ENCODE data around the gene GJB2.
A peak's percentile ranks its signal among the peaks of the same experiment; 100 is the strongest.

GJB2 gene

DNA sequence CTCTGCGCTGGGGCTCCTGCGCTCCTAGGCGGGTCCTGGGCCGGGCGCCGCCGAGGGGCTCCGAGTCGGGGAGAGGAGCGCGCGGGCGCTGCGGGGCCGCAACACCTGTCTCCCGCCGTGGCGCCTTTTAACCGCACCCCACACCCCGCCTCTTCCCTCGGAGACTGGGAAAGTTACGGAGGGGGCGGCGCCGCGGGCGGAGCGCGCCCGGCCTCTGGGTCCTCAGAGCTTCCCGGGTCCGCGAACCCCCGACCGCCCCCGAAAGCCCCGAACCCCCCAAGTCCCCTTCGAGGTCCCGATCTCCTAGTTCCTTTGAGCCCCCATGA, at the start of gene GJB2:
Gene GJB2 (minus strand): TSS at position 103 of the 326 bp plus-strand sequence. CDS start 3,357 bp downstream, outside the sequence.
- DNase-seq (ENCODE audit: low read depth in 2 of 2) = no peak

DNA sequence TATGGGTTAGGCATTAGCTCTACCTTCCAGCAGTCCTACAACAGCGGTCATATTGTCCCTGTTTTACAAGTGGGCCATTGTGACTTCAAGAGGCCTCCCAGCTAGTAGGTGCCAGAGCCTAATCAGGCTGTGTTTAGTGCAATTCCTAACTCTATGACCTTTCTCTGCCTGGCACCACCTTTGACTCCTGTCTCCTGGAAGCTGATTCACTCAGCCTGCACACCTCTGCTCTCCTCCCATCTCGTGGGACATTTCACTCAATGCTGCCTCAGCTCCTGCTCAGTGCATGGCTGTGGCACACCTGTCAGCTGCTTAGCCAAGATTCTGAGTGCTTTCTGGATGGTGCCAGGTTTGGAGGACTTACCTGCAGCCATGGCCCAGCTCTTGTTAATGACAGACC, 48.9 kb upstream of the GJB2 start:
- no peak for DNase-seq (ENCODE audit: low read depth in 2 of 2)

DNA sequence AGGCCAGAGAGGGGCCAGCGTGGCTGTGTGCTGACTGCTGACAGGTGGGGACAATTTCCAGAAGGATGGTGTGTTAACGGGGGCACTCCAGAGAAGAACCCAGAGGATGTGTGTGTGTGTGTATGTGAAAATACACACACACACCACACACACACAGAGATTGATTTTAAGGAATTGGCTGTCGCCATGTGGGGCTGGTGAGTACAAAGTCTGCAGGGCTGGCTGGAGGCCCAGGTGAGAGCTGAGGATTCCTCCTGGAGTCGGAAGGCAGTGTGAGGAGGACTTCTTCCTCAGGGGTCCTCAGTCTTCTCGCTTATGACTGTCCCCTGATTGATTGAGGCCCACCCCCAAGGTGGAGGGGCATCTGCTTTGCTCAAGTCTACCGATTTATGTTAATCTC, 47.0 kb upstream of the GJB2 start:
- DNase-seq (ENCODE audit: low read depth in 2 of 2) = no peak

DNA sequence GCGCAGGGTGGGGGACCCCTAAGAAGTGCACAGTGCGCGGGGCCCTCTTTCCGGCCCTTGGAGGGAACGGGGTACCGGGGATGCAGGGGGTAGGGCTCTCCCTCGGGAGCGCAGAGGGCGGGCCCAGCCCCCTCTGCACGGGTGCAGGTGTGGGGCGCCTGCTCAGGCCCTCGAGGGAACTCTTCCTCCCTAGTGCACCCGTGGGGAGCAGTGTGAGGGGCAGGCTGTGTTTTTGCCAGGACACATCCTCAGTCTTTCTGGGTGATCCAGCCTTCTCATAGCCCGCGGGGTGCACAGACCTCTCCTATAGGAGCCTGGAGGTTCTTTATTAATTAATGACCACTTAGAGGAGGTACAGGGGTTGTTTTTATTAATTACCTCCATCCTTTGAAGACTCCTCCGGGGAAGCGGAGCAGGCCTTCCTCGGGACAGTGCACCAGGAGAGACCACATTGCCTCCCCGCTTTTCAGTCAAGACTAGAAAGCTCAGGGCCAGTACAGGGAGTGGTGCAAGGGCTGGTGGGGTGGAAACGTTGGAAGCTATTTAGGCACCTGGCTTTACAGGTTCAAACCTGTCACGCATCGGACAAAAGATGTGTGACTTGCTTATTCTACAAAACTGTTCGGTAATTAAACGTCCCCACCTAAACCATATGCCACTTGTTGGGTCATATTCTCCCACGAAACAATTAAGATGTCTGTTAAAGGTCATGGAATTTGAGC, 40.0 kb upstream of the GJB2 start:
- DNase-seq (ENCODE audit: low read depth in 2 of 2) = no peak

DNA sequence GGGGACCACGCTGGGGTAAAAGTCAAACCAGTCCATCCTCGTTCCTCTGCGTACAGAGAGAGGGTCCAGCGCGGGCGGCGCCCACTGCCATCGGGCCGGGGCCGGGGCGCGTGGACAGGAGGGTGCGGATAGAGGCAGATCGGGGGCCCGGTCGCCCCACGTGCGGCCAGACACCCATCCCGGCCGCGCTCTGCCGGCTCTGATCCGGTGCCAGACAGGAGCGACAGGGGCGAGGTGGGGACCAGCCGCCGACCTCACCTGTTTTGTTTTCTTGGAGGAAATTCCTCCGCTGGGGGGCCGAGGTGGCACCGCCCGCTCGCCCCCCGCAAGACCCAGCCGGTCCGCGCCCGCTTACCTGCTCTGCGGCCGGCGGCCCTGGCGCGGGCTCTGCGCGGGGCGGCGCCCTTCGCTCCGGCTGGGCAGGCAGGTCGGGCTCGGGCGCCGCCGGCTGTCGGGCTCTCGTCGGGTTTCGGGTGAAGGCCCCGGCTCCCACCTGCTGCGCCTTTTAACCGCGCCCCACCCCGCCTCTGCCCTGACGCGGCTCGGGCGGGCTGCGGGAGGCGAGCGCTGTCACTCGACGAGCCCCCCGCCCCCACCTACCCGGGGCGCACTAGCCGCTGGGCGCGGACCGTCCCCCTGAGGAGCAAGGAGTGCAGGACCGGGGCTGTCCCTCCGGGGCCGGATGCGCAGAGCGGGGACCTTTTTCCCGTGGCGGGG, 39.3 kb upstream of the GJB2 start, which contains the start of gene GJB6:
Gene GJB6 (minus strand): TSS at position 481 of the 717 bp plus-strand sequence. CDS start 8,839 bp downstream, outside the sequence.
- peak in 1 of 2 donors; percentile 22 for DNase-seq (ENCODE audit: low read depth in 2 of 2)

DNA sequence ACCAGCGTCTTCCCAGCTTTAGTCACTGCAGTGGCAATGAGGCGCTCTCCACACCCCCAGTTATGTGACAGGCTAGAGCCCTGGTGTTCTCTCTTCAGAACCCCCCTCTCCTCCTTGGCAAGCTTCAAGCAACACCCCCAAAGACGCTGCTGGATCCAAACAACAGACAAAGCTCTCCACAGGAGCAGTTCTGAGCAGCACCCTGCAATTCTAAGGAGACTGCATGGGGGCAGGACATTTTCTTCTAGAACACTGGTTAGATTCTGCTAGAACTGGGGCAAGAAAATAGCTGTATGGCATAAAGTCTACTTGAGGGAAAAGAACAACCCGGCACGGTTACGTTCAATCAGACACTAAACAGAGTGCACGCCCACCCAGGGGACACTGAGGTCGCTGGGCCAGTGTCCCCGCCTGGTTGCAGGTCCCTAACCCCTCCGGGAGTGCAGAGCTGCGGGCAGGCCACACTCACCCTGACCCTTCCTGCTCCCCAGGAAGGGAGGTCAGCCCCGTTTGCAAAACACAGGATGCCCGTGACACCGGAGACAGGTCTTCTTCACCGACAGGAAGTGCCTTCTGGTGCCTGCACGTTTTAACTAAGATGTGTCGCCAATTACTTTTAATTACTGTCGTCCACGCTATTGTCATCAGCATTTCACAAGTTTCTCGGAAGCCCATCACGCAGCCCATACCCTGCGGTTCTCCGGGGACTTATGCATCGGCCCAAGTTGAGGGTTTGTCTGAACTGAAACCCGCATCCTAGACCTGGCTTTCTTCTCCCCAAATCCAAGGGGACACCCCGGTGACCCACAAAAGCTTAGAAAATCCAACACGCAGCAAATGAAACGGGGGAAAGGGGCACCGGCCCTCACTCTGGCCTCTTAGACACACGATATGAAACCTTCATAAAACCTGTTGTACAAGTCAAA, 38.4 kb upstream of the GJB2 start:
- peak in 1 of 2 donors; percentile 4 for DNase-seq (ENCODE audit: low read depth in 2 of 2)

DNA sequence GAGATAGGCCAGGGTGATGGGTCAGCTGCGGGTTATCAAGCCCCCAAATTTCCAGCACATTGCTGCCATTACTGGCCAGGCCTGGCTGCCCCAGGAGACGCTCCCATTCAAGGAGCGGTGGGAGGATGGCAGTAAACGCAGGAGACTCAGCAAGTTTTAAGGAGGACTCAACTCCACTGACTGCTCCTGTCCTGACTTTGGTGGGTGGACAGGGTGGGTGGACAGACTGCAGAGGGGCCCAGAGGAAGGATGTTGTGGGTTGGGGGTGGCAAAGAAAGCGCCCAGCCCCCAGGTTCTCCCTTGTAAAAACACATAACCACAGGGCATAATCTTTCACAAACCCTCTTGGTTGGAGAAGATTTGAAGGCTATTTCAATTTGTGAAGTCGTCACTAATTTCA, 35.0 kb upstream of the GJB2 start:
- DNase-seq (ENCODE audit: low read depth in 2 of 2) = no peak

DNA sequence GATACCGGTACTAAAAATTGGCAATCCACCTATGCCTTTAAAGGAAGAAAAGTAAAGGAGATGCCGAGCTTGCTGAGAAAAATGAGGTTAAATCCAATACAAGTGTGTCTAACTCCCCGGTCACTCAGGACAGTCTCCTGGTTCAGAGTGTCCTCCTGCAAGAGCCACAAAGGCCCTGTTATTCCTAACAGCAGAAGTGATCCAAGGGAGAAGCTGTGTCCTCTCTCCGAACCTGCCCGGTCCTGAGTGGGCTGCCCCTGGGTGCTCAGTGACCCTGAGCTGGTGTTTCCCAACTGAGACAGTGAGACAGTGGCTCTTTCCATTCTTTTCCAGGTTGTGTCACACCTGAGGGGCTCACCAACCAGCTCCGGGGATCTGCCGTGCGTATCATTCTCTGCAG, 34.5 kb upstream of the GJB2 start:
- DNase-seq (ENCODE audit: low read depth in 2 of 2) = no peak

DNA sequence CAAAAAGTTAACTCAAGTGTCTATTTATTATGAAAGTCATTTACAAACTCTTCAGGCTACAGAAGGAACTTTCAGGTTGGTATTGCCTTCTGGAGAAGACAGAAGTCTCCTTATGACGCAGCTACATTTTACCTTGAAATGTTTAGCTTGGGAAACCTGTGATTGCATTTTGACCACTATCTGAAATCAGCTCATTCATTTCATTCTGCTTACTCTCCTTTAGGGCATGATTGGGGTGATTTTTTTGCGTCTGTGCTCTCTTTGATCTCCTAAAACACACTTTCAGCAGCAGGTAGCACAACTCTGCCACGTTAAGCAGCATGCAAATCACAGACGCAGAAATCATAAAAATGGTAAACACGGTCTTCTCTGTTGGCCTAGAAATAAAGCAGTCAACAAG, 29.8 kb upstream of the GJB2 start:
- DNase-seq (ENCODE audit: low read depth in 2 of 2) = no peak

DNA sequence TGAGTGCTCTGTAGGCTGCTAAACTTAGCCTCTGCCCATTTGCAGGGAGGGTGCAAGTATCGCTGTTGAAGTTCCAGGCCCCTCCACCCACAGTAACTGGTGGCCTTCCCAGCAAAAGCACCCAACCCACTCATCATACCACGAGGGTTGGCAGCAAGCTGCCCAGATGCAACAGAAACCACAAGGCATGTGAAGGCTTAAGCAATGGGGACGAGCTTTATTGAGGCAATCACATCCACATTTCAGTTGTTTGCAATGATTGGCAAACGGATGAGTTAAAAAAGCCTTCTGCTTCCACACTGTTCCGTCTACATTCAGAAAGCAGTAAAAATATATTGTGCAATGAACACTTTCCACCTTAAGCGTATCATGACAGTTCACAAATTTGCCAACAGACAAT, 29.0 kb upstream of the GJB2 start:
- no peak for DNase-seq (ENCODE audit: low read depth in 2 of 2)

DNA sequence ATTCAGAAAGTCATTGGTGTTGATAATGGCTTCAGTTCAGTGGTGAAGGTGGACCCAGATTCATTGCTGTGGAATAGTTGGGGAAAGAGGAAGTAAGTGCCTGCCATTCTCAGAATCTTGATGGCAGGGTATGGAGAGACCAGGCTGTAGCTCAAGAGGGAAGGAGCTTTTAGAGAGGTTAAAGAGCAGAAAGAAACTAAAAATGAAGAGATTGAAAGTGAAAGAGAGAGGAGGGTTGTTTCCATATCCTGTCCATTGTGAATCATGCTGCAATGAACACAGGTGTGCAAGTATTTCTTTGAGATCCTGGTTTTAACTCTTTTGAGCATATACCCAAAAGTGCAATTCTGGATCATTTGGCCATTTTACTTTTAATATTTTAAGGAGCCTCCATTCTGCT, 26.8 kb upstream of the GJB2 start:
- DNase-seq (ENCODE audit: low read depth in 2 of 2) = no peak

DNA sequence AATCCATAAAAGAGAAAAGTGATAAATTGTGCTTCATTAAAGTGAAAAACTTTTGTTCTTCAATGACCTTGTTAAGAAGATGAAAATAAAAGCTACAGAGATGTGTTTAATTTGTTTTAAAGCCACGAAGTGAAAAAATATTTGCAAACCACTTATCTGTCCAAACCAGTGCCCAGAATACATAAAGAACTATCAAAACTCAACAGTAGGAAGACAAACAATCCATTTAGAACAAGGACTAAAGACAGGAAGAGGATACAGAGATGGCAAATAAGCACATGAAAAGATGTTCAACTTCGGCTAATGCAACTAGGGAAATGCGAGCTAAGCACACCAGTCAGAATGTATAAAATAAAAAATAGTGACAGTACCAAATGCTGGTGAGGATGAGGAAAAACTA, 24.4 kb upstream of the GJB2 start:
- DNase-seq (ENCODE audit: low read depth in 2 of 2) = no peak

DNA sequence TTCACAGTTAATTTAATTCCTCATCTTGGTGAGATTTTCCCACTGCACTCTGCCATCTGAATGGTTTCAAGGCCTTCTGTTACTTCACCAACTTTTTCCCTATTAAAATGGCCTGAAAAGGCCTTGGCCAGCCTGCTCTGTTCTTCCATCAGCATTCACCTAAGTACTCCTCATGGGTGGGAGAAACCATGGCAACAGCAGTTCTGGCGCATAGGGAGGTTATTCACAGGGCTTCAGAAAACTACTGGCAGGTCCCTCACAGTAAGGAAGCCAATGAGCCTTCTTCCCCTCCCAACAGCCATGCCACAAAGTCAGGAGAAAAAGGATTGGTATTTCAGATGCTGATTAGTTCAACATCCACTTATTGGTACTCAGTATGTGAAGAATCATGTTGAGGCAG, 17.2 kb upstream of the GJB2 start:
- DNase-seq (ENCODE audit: low read depth in 2 of 2) = no peak

DNA sequence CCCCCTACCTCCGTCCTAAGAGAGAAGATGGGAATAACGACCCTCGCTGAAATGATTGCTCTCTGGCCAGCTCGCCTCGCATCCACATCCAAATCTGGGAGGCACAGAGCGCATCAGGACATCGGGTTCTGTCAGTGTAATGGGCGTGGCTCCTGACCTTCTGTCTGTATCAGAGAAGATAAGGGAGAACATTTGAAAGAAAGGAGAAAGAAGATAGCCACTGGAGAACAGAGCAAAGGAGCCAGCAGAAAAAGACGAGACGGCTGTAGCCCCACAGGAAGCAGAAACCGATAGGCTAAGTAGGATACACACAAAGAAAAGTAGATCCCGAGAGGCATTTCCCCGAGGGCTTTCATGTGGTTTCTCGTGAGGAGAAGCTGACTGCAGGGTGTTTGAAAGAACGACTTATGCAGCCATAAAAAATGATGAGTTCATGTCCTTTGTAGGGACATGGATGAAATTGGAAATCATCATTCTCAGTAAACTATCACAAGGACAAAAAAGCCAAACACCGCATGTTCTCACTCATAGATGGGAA, 14.0 kb upstream of the GJB2 start:
- no peak for DNase-seq (ENCODE audit: low read depth in 2 of 2)

DNA sequence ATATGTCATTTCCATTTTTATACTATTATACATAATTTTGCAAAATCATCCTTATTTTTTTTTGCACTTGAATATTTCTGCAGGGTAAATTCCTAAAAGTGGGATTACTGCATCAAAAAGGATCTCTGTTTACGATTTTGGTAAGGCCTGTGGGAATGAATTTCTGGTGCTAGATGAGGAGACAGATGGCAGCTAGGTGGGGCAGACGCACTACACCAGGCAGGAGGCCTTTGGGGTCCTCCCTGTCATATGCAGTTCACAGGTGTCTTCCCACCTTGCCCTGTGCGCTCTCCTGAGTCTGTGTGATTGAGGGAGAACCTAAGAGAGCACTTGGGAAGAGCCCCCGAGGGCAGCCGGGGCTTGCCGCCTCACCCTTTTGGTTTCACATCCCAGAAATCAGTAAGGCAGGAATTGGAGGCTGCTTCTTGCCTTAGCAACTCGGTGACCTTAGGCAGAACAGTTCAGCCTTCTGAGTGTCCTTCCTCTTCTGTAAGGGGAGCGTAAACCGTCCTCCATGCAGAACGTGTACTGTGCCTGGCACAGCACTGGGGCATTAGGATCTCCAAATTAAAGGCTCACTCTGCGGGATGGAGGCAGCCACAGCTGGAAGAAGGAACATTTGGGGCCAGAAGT, 13.4 kb upstream of the GJB2 start:
- no peak for DNase-seq (ENCODE audit: low read depth in 2 of 2)

DNA sequence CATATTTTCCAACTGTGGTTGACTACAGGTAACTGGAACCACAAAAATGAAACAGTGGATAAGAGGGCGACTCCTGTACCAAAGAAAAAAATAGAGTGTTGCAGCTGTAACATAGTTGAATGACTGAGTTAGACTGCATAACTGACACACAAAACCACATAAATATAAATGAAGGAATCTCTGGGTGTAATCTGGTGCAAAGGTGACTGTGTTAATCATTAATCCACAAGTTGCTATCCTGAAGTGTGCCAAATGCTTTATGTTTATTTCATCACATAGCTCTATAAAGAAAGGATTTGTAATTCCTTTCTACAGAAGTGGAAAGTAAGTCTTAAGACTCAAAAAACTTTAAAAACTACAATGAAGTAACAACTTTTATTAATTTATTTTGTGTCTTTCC, 6.0 kb upstream of the GJB2 start:
- DNase-seq (ENCODE audit: low read depth in 2 of 2) = no peak

DNA sequence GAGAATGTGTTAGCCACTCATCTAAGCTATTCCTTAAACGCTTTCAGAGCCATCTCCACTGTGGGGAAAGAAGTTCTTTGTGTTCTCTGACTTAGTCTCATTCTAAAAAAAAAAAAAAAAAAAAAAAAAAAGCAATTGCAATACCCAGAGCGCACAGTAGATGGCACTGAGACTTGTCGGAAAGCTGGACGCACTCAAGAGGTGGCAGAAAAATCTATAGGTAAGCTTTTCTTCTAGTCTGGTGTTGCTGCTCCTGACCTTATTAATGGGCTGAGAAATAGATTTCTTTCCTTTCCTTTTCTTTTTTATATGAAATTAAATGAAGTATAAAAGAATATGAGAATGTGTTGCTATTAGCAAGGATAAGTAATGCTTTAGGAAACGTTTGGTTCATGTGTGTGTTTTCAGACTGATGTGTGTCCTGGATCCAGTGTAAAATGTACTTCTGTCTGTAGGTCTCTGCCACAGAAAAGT, 4.7 kb upstream of the GJB2 start:
- DNase-seq (ENCODE audit: low read depth in 2 of 2) = no peak

DNA sequence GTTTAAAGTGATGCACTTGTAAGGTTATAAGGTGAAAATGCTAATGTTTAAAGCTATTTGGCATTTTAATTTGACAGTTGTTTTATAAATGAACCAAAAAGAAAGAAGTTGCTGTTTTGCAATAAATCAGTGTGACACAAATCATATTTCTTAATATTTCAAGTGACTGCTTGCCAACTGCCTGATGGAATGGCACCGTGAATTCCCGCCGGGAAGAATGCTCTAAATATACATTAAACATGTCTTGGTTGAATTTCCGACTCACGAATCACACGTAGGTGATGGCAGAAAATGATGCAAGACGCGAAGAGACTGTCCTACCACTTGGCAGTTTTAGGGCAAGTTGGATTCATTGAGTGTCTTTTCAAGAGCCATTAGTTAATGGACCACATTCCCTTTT, 3.1 kb upstream of the GJB2 start:
- no peak for DNase-seq (ENCODE audit: low read depth in 2 of 2)

DNA sequence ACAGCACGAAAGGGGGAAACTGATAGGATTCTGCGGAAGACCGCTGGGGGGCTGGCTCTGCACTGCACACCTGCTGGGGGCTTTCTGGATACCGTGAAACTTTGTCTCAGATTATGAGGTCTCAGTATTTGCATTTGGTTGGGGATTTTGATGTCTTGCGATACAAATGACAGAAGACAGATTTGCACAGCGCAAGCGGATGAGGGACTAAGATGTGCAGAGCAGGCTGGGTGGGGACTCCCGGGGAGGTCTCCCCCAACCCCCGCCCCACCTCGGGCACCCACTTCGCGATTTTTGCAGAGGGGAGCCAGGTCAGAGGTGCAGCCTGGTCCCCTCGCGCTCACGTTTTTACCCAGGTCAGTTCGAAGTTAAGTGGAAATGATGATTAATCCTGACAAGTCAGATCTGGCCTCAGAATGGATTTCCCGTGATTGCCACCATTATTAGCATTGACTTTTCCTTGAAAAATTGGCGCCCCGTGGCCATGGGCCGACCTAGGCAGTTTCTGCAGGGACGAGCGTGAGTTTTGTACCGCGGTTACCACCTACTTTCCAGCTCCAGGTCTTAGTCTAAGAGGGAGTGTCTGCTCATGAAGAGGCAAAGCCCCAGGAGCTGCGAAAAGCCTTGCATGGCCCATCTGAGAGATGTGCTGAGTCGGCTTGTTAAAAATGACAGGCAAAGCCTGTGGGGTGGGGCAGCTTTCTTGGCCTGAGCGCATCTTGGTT, 1.3 kb upstream of the GJB2 start:
- DNase-seq (ENCODE audit: low read depth in 2 of 2) = no peak

DNA sequence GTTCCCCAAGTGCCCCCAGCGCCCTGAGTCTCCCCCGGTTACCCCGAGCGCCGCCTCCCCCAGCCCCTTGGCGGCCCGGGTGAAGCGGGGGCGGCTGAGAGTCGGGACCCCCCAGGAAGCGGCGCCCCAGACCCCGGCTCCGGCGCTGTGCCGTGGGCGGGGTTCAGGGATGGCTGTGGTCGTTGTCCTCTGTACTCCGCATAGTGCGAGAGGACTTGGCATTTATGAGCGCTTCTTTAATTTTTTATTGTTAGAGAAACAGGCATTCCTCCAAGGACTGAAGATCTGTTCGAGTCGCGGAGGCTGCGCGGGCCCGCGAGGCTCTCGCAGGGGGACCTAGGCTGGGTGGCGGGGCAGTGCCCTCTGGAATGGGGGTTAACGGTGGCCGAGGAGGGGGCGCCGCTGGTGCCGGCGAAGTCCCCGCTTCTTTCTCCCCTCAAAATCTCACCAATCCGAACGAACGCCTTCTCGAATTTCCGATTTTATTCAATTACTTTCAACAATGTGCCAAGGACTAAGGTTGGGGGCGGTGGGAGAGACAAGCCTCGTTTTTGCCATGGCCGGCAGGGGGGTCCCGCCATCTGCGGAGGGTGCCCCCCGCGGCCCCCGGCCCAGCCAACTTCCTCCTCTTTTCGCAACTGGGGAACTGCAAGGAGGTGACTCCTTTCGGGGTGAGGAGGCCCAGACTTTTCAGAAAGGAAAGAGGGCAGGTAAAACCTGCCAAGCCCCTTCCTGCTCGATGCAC, 596 bp upstream of the GJB2 start:
- no peak for DNase-seq (ENCODE audit: low read depth in 2 of 2)
